Breast epithelium (tissue), 4 donors: Measurements from ENCODE around the gene CKS1B. TPM values are rescaled to one million over a fixed set of nuclear protein-coding genes. Genes with fewer than 3 reads are reported as not detected.

Experiments used
- DNase-seq, 2 donors: peaks; one replicate each; pipeline ENCODE4 v3.0.0-alpha.2; 2019; ENCODE audit warnings: low spot score in 2 of 2
- H3K27ac ChIP-seq, 2 donors: fragments of 200-600 bp; sonication (generic) in 1 of 2; one replicate each; pipeline ENCODE4 v1.5.1; 2016 to 2019; ENCODE audit warnings: mild to moderate bottlenecking in 1 of 2
- H3K27me3 ChIP-seq, 2 donors: fragments of 200-600 bp; sonication (generic) in 1 of 2; one replicate each; pipeline versions ENCODE4 v1.5.1 to v1.6.0; 2017 to 2019; ENCODE audit warnings: control low read depth in 1 of 2, mild to moderate bottlenecking in 1 of 2
- H3K36me3 ChIP-seq: fragments of 200-600 bp; one replicate; pipeline ENCODE4 v1.5.1; 2019
- H3K4me1 ChIP-seq, 2 donors: fragments of 200-600 bp; sonication (generic); one replicate each; pipeline ENCODE4 v1.5.1; 2016 to 2019; ENCODE audit warnings: control low read depth in 1 of 2
- H3K4me3 ChIP-seq, 3 donors: fragments of 200-600 bp; sonication (generic); 1 replicate in 2 of 3; 2 replicates in 1 of 3; pipeline ENCODE4 v1.5.1; 2016 to 2019; ENCODE audit warnings: mild to moderate bottlenecking in 3 of 3, moderate library complexity in 2 of 3
- H3K9me3 ChIP-seq, 2 donors: fragments of 200-600 bp; sonication (generic) in 1 of 2; one replicate each; pipeline ENCODE4 v1.5.1; 2016 to 2019; ENCODE audit warnings: control low read depth in 1 of 2
- CTCF ChIP-seq, 3 donors: fragments of 450-650 bp; IDR thresholded peaks; one replicate each; pipeline ENCODE4 v1.5.1; 2016 to 2017; ENCODE audit warnings: antibody characterized with exemption in 3 of 3, mild to moderate bottlenecking in 3 of 3, moderate library complexity in 3 of 3
- POLR2A ChIP-seq: fragments of 450-650 bp; IDR thresholded peaks from one replicate; pipeline ENCODE4 v1.6.1; 2016; ENCODE audit warnings: antibody characterized with exemption, mild to moderate bottlenecking, moderate library complexity
- POLR2AphosphoS5 ChIP-seq, 3 donors: sonication (generic); formaldehyde crosslinking; IDR thresholded peaks; one replicate each; pipeline ENCODE4 v1.6.1; 2017; ENCODE audit warnings: antibody characterized with exemption in 3 of 3
- intact Hi-C: fragments of 100-400 bp; cut with DNase I; formaldehyde crosslinking; loops from one replicate; pipeline ENCODE4 v1.15.1; 2023; ENCODE audit warnings: low total_unique reads
- total RNA-seq, 3 donors: library from RNA; depleted of rRNA; stranded (reverse); fragments of >200 nt; gene quantifications; one replicate each; pipeline ENCODE4 v1.1.0, GENCODE V29; 2016

Gene CKS1B
- total RNA-seq, 3 donors from 2014 or later: 44.6 to 104 (median 47.3) TPM

DNA sequence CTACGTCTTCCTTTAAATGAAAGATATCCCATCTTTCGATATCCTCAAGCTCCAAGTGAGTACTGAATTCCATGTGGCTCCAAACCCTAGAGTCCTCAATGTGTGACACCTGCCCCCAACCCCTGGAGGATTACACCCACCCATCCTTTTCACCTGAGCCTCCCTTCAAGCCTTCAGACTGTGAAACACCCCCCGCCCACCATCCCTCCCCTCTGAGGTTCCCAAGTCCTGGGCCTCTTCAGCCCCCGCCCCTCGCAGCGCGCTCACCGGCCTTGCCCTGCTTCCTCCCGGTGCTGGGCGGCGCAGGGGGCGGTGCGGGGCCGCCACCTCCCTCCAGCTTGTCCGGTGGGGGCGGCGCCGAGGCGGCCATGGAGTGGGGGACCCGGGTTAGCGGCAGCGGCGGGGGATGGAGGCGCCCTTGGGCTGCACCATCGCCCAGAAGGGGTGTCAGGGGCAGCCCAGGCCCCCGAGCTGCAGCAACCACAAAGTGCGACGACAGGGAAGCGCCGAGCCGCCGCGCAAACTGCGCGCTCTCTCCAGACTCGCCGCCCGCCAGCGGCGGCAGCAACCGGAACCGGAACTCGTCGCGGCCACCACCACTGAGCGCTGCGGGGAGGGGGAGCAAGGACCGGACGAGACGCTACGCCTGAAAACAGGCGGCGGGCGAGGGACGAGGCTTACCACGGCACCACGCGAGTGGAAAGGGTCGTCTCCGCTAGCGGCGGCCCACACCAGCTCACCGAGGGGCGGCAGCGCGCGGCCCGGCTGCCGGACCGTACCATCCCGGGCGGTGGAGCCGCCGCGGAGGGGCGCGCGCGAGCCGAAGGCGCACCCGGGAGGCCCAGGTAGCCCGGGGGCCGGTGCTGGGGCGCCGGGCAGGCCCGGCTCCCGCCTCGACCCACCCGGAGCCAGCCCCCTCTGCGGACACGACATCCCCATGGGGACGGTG lies 13.0 kb upstream of the CKS1B start, which contains the start of gene PYGO2:
PYGO2 (minus strand) TSS at position 576 of the 949 bp plus-strand sequence; CDS start at position 370, 206 bp downstream.
- peaks cover 0 to 18% of the 10 kb centered on the region in 2 donors for H3K4me1 ChIP-seq
- peak; percentile 70 to 78 for DNase-seq
- peak within 1 kb of the TSS; percentile 87 to 91 (median 90) for H3K4me3 ChIP-seq
- peak within 1 kb of the TSS; percentile 97 to 100 for H3K27ac ChIP-seq
- TF ChIP-seq CTCF (IDR thresholded peaks at IDR 0.05) (peak in 1 of 3 donors; percentile 66), POLR2A (peak; percentile 32), POLR2AphosphoS5 (IDR thresholded peaks at IDR 0.05) (peak; percentile 86 to 89 (median 86))
- intact Hi-C loops: loop anchor here (1.0 to 10.0 kb wide), 2 partner anchors 38 to 723 kb away; partner anchors contain the start of genes DAP3 and YY1AP1
- no peaks in the 10 kb centered on the region for H3K27me3 ChIP-seq
- no peaks in the 10 kb centered on the region for H3K9me3 ChIP-seq
- H3K36me3 ChIP-seq: no peaks in the 10 kb centered on the region

DNA sequence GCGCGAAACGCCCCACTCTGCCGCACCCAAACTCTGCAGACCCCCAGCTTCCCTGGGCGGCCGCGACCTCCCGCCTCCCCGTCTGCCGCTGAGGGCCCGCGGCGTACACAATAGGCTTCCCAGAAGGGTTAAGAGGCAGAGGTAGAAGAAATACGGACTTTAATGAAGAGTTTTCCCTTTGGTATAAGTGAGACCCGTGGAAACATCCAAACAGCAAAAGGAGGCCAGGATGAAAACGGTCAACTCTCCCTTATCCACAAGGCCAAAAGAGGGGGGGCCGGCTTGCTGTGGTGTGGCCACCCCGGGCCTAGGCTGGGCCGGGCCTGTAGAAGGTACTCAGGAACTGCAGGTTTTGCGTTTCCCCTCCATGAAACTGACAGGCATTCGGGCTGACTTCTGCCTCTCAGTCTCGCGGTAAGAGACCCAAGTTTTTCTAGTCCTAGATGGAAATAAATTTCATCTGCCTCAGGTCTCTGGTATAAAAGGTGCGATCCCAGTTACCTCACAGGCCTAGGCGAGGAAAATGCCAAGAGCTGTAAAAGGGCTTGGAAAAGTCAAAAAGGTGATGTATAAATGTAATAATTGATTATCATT lies 12.2 kb upstream of the CKS1B start:
- DNase-seq: no peak
- Histone ChIP-seq H3K36me3 (no peaks in the 10 kb centered on the region), H3K27ac (peak overlapping the region; percentile 97 to 100), H3K9me3 (no peaks in the 10 kb centered on the region), H3K4me3 (peak overlapping the region; percentile 87 to 91 (median 90)), H3K4me1 (peaks cover 0 to 18% of the 10 kb centered on the region in 2 donors), H3K27me3 (no peaks in the 10 kb centered on the region)
- intact Hi-C loops: loop anchor here (10.0 kb wide), 1 partner anchor 723 kb away; the partner anchor contains the start of genes DAP3 and YY1AP1
- TF ChIP-seq POLR2AphosphoS5 (IDR thresholded peaks at IDR 0.05): no peak
- TF ChIP-seq POLR2A: no peak
- no peak for TF ChIP-seq CTCF (IDR thresholded peaks at IDR 0.05)

- no peak for DNase-seq
- Histone ChIP-seq H3K9me3 (no peaks in the 10 kb centered on the region), H3K27ac (peak overlapping the region; percentile 97 to 100), H3K27me3 (no peaks in the 10 kb centered on the region), H3K4me3 (peak overlapping the region in 2 of 3 donors; percentile 87 to 90), H3K36me3 (no peaks in the 10 kb centered on the region), H3K4me1 (peaks cover 0 to 18% of the 10 kb centered on the region in 2 donors)
- no peak for TF ChIP-seq CTCF (IDR thresholded peaks at IDR 0.05)
- TF ChIP-seq POLR2AphosphoS5 (IDR thresholded peaks at IDR 0.05): no peak
- intact Hi-C loops: loop anchor here (10.0 kb wide), 1 partner anchor 722 kb away; the partner anchor contains the start of genes DAP3 and YY1AP1
Measured at GRCh38 chr1:154962795-154963330, 11.6 kb upstream of the CKS1B start.

GRCh38 chr1:154963643-154964042 lies 10.8 kb upstream of the CKS1B start:
- no peaks in the 10 kb centered on the region for H3K9me3 ChIP-seq

More at GRCh38 chr1:154963643-154964042, 10.8 kb upstream of the CKS1B start:
- Histone ChIP-seq H3K4me1 (peaks cover 0 to 18% of the 10 kb centered on the region in 2 donors), H3K27me3 (no peaks in the 10 kb centered on the region), H3K27ac (peak overlapping the region in 1 of 2 donors; percentile 97), H3K36me3 (no peaks in the 10 kb centered on the region), H3K4me3 (no peak overlapping the region)
- no peak for DNase-seq
- intact Hi-C loops: loop anchor here (10.0 kb wide), 1 partner anchor 721 kb away; the partner anchor contains the start of genes DAP3 and YY1AP1
- TF ChIP-seq CTCF (IDR thresholded peaks at IDR 0.05) (no peak), POLR2AphosphoS5 (IDR thresholded peaks at IDR 0.05) (no peak), POLR2A (no peak)
